SK-N-SH (cell line): ENCODE measurements around the gene CDC42SE2. TPM values are rescaled to one million over a fixed set of nuclear protein-coding genes. Genes with fewer than 3 reads are reported as not detected.

ENCODE experiments used
- CTCF ChIA-PET: fragments of 300-600, 350-600 bp; formaldehyde crosslinking; extraction: SDS; loops from one replicate; lab custom pipeline; 2021; lab: Yijun Ruan, JAX
- POLR2A ChIA-PET: fragments of 350-600 bp; sonication (Branson Sonifier 250); formaldehyde crosslinking; extraction: SDS; loops from one replicate; lab custom pipeline; 2020; ENCODE audit warnings: antibody characterized with exemption, inconsistent platforms; lab: Yijun Ruan, JAX
- DNase-seq: peaks from one replicate; pipeline ENCODE4 v3.0.0; 2012
- H2AFZ ChIP-seq: fragments of 200-600 bp; sonication (generic); 2 replicates; pipeline ENCODE4 v1.8.1; 2016; ENCODE audit warnings: antibody characterized with exemption, mild to moderate bottlenecking, low read depth
- H3F3A ChIP-seq: fragments of 200-600 bp; sonication (generic); replicated peaks from 2 replicates; pipeline ENCODE3; 2016; ENCODE audit warnings: antibody characterized with exemption, mild to moderate bottlenecking; ENCODE audit not compliant: insufficient read depth
- H3K27ac ChIP-seq, 2 experiments: fragments of 200-500 bp in 1 of 2; fragments of 200-600 bp in 1 of 2; sonication (Bioruptor generic) in 1 of 2; sonication (generic), shearing (Covaris generic) in 1 of 2; 2 replicates each; pipeline versions ENCODE4 v1.5.1 to v1.6.1; 2014 to 2016; ENCODE audit warnings: low read depth in 2 of 2, inconsistent platforms in 1 of 2, low read length in 1 of 2, mild to moderate bottlenecking in 1 of 2, mixed read lengths in 1 of 2
- H3K27me3 ChIP-seq: fragments of 200-600 bp; sonication (generic), shearing (Covaris generic); 2 replicates; pipeline ENCODE4 v1.6.1; 2016; ENCODE audit warnings: mixed run types; ENCODE audit not compliant: insufficient read depth
- H3K36me3 ChIP-seq, 2 experiments: fragments of 200-500 bp in 1 of 2; fragments of 200-600 bp in 1 of 2; sonication (Bioruptor generic) in 1 of 2; sonication (generic) in 1 of 2; replicated peaks in 1 of 2; 2 replicates each; pipeline versions ENCODE3 to v1.5.1; 2014 to 2016; ENCODE audit warnings: low read length in 1 of 2, mild to moderate bottlenecking in 1 of 2; ENCODE audit not compliant: insufficient read depth in 2 of 2, control insufficient read depth in 1 of 2
- H3K4me1 ChIP-seq, 2 experiments: fragments of 200-500 bp in 1 of 2; fragments of 200-600 bp in 1 of 2; sonication (Bioruptor generic) in 1 of 2; sonication (generic), shearing (Covaris generic) in 1 of 2; 2 replicates each; pipeline versions ENCODE4 v1.5.1 to v1.6.1; 2014 to 2016; ENCODE audit warnings: low read depth in 1 of 2, low read length in 1 of 2, mixed run types in 1 of 2; ENCODE audit not compliant: insufficient read depth in 2 of 2, control insufficient read depth in 1 of 2
- H3K4me2 ChIP-seq: fragments of 200-600 bp; sonication (generic), shearing (Covaris generic); 2 replicates; pipeline ENCODE4 v1.6.1; 2017; ENCODE audit warnings: mixed run types
- H3K4me3 ChIP-seq, 2 experiments: fragments of 200-500 bp in 1 of 2; fragments of 200-600 bp in 1 of 2; sonication (Bioruptor generic) in 1 of 2; sonication (generic), shearing (Covaris generic) in 1 of 2; 2 replicates each; pipeline versions ENCODE4 v1.5.1 to v1.8.1; 2014 to 2016; ENCODE audit warnings: low read depth in 2 of 2, inconsistent platforms in 1 of 2, low read length in 1 of 2, mild to moderate bottlenecking in 1 of 2, mixed read lengths in 1 of 2, moderate library complexity in 1 of 2
- H3K79me2 ChIP-seq: fragments of 200-600 bp; sonication (generic); 2 replicates; pipeline ENCODE4 v1.8.1; 2017; ENCODE audit warnings: mild to moderate bottlenecking; ENCODE audit not compliant: insufficient read depth
- H3K9ac ChIP-seq: fragments of 200-600 bp; sonication (generic); 2 replicates; pipeline ENCODE4 v1.6.1; 2017; ENCODE audit warnings: mixed run types
- H3K9me2 ChIP-seq: fragments of 200-600 bp; sonication (generic); 2 replicates; pipeline ENCODE4 v1.6.1; 2017; ENCODE audit warnings: mixed run types
- H3K9me3 ChIP-seq: fragments of 200-600 bp; sonication (generic); 2 replicates; pipeline ENCODE4 v1.6.1; 2017; ENCODE audit warnings: mixed run types, mild to moderate bottlenecking, moderate library complexity
- H4K20me1 ChIP-seq: fragments of 200-600 bp; sonication (generic); 2 replicates; pipeline ENCODE4 v1.6.1; 2017; ENCODE audit warnings: mild to moderate bottlenecking, mixed run types; ENCODE audit not compliant: insufficient read depth
- ELF1 ChIP-seq: IDR thresholded peaks from 2 replicates; pipeline ENCODE4 v1.4.0; 2012
- EZH2phosphoT487 ChIP-seq: fragments of 200-600 bp; sonication (generic); IDR thresholded peaks from 2 replicates; pipeline ENCODE4 v1.6.1; 2017; ENCODE audit warnings: low read depth, mixed run types, mild to moderate bottlenecking, antibody characterized with exemption, moderate library complexity, borderline replicate concordance
- FOSL2 ChIP-seq: IDR thresholded peaks from 2 replicates; pipeline ENCODE4 v1.4.0; 2012; ENCODE audit warnings: low read depth, mild to moderate bottlenecking, moderate library complexity, borderline replicate concordance
- FOXJ3 ChIP-seq: sonication (generic); formaldehyde crosslinking; IDR thresholded peaks from 2 replicates; pipeline ENCODE4 v1.5.1; 2020; ENCODE audit warnings: mild to moderate bottlenecking, missing genetic modification reagents
- GATA2 ChIP-seq: sonication (generic); formaldehyde crosslinking; IDR thresholded peaks from 2 replicates; pipeline ENCODE4 v1.5.0; 2020; ENCODE audit warnings: mild to moderate bottlenecking, missing genetic modification reagents
- JUND ChIP-seq: IDR thresholded peaks from 2 replicates; pipeline ENCODE4 v1.4.0; 2012
- MXI1 ChIP-seq: IDR thresholded peaks from 2 replicates; pipeline ENCODE4 v1.6.1; 2012; ENCODE audit warnings: mild to moderate bottlenecking, low read depth, low read length, improper control_type of control experiment
- NRF1 ChIP-seq: IDR thresholded peaks from 2 replicates; pipeline ENCODE4 v1.6.1; 2012; ENCODE audit warnings: low read depth, mild to moderate bottlenecking, low read length
- POLR2AphosphoS5 ChIP-seq: IDR thresholded peaks from 2 replicates; pipeline ENCODE4 v1.6.1; 2012; ENCODE audit warnings: low read depth, low read length
- RAD21 ChIP-seq: IDR thresholded peaks from 2 replicates; pipeline ENCODE4 v1.6.1; 2012; ENCODE audit warnings: mild to moderate bottlenecking, low read length
- RCOR1 ChIP-seq: fragments of 150-350 bp; IDR thresholded peaks from 2 replicates; pipeline ENCODE4 v1.6.1; 2017; ENCODE audit warnings: antibody characterized with exemption, low read length
- RFX5 ChIP-seq: IDR thresholded peaks from 2 replicates; pipeline ENCODE4 v1.6.1; 2012; ENCODE audit warnings: mild to moderate bottlenecking, improper control_type of control experiment, low read length
- TAF1 ChIP-seq: IDR thresholded peaks from 2 replicates; pipeline ENCODE4 v1.6.1; 2012; ENCODE audit warnings: low read depth, mild to moderate bottlenecking, low read length, moderate library complexity, borderline replicate concordance
- TEAD4 ChIP-seq: IDR thresholded peaks from 2 replicates; pipeline ENCODE4 v1.4.0; 2012; ENCODE audit warnings: mild to moderate bottlenecking, borderline replicate concordance; ENCODE audit not compliant: insufficient read depth
- YY1 ChIP-seq: IDR thresholded peaks from 2 replicates; pipeline ENCODE4 v1.4.0; 2012; ENCODE audit warnings: low read depth, mild to moderate bottlenecking
- WGBS: methylation state at CpG from one replicate; pipeline ENCODE4 v1.1.6; 2017; ENCODE audit warnings: low lambda C conversion rate; 5-methylcytosine and 5-hydroxymethylcytosine counted together
- polyA plus RNA-seq, 3 experiments: library from polyadenylated mRNA; depleted of rRNA; stranded (reverse); fragments of >200 nt; gene quantifications; 2 replicates each; pipeline ENCODE4 v1.2.3, GENCODE V29; 2012
- TF ChIP-seq, protein P1 (sequence below): IDR thresholded peaks from 2 replicates; pipeline ENCODE4; 2012
- TF ChIP-seq, protein P2 (sequence below): IDR thresholded peaks from 2 replicates; pipeline ENCODE4 v1.4.0; 2012; ENCODE audit warnings: low read depth, borderline replicate concordance
- TF ChIP-seq, protein P3 (sequence below): IDR thresholded peaks from 2 replicates; pipeline ENCODE4 v1.6.1; 2012; ENCODE audit warnings: mild to moderate bottlenecking, low read depth, low read length, moderate library complexity

Gene CDC42SE2
- polyA plus RNA-seq, 1 of the 3 experiments (the other 2 are of a cell fraction): 8.6 TPM

DNA sequence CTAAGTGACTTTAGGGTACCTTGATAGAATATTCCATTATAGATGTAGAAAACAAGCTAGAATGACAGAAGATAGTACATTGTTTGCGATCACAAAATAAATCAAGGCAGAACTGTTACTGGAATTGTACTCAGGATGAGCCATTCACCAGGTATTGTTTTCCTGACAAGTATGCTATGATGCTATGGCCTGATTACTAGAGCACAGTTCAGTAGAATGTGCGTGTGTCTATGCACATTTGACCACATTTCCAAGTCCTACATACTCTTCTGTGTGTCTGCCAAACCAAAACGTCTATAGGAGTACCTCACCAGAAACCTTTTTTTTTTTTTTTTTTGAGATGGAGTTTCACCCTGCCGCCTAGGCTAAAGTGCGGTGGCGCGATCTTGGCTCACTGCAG lies 43.3 kb upstream of the CDC42SE2 start:
- no peak for DNase-seq
- no peak overlapping the region for H3K27ac ChIP-seq
- no peak overlapping the region for H3K9ac ChIP-seq
- H3F3A ChIP-seq: peaks cover 14% of the 10 kb centered on the region
- WGBS: 91% methylated on average over 7 of the region's 7 CpGs
- no peaks in the 10 kb centered on the region for H3K36me3 ChIP-seq
- H4K20me1 ChIP-seq: no peaks in the 10 kb centered on the region
- no peaks in the 10 kb centered on the region for H3K27me3 ChIP-seq
- POLR2A ChIA-PET: no interaction called here
- no peaks in the 10 kb centered on the region for H3K9me2 ChIP-seq
- peaks cover 0 to 11% of the 10 kb centered on the region in 2 experiments; a peak in 2 of 4 replicates for H3K4me1 ChIP-seq
- CTCF ChIA-PET: no interaction called here
- TF ChIP-seq TAF1: no peak
- no peak for TF ChIP-seq RAD21
- TF ChIP-seq, protein P1, sequence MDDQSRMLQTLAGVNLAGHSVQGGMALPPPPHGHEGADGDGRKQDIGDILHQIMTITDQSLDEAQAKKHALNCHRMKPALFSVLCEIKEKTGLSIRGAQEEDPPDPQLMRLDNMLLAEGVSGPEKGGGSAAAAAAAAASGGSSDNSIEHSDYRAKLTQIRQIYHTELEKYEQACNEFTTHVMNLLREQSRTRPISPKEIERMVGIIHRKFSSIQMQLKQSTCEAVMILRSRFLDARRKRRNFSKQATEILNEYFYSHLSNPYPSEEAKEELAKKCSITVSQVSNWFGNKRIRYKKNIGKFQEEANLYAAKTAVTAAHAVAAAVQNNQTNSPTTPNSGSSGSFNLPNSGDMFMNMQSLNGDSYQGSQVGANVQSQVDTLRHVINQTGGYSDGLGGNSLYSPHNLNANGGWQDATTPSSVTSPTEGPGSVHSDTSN: no peak
- no peak for TF ChIP-seq EZH2phosphoT487
- TF ChIP-seq, protein P2, sequence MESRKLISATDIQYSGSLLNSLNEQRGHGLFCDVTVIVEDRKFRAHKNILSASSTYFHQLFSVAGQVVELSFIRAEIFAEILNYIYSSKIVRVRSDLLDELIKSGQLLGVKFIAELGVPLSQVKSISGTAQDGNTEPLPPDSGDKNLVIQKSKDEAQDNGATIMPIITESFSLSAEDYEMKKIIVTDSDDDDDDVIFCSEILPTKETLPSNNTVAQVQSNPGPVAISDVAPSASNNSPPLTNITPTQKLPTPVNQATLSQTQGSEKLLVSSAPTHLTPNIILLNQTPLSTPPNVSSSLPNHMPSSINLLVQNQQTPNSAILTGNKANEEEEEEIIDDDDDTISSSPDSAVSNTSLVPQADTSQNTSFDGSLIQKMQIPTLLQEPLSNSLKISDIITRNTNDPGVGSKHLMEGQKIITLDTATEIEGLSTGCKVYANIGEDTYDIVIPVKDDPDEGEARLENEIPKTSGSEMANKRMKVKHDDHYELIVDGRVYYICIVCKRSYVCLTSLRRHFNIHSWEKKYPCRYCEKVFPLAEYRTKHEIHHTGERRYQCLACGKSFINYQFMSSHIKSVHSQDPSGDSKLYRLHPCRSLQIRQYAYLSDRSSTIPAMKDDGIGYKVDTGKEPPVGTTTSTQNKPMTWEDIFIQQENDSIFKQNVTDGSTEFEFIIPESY: no peak
- no peak for TF ChIP-seq JUND
- no peak for TF ChIP-seq ELF1
- no peak for TF ChIP-seq YY1
- no peak for TF ChIP-seq RCOR1
- TF ChIP-seq GATA2: no peak
- TF ChIP-seq POLR2AphosphoS5: no peak
- TF ChIP-seq, protein P3, sequence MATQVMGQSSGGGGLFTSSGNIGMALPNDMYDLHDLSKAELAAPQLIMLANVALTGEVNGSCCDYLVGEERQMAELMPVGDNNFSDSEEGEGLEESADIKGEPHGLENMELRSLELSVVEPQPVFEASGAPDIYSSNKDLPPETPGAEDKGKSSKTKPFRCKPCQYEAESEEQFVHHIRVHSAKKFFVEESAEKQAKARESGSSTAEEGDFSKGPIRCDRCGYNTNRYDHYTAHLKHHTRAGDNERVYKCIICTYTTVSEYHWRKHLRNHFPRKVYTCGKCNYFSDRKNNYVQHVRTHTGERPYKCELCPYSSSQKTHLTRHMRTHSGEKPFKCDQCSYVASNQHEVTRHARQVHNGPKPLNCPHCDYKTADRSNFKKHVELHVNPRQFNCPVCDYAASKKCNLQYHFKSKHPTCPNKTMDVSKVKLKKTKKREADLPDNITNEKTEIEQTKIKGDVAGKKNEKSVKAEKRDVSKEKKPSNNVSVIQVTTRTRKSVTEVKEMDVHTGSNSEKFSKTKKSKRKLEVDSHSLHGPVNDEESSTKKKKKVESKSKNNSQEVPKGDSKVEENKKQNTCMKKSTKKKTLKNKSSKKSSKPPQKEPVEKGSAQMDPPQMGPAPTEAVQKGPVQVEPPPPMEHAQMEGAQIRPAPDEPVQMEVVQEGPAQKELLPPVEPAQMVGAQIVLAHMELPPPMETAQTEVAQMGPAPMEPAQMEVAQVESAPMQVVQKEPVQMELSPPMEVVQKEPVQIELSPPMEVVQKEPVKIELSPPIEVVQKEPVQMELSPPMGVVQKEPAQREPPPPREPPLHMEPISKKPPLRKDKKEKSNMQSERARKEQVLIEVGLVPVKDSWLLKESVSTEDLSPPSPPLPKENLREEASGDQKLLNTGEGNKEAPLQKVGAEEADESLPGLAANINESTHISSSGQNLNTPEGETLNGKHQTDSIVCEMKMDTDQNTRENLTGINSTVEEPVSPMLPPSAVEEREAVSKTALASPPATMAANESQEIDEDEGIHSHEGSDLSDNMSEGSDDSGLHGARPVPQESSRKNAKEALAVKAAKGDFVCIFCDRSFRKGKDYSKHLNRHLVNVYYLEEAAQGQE: no peak
- no peak for TF ChIP-seq MXI1
- TF ChIP-seq RFX5: no peak
- no peak for TF ChIP-seq FOXJ3 (CRISPR knock-in tag)
- no peak for TF ChIP-seq TEAD4
- TF ChIP-seq FOSL2: no peak
- TF ChIP-seq NRF1: no peak
- no peak overlapping the region for H3K4me2 ChIP-seq
- H3K9me3 ChIP-seq: no peaks in the 10 kb centered on the region
- no peak overlapping the region for H3K4me3 ChIP-seq
- no peaks in the 10 kb centered on the region for H3K79me2 ChIP-seq
- no peak overlapping the region for H2AFZ ChIP-seq
